M059J (cell line): ENCODE data around the gene N4BP2L1. TPM values are rescaled to one million over a fixed set of nuclear protein-coding genes. Genes with fewer than 3 reads are reported as not detected.

Experiments
- DNase-seq: peaks from one replicate; pipeline ENCODE4 v3.0.0-alpha.2; 2012; ENCODE audit warnings: low read depth
- total RNA-seq: library from RNA; depleted of rRNA; stranded (reverse); fragments of >200 nt; shearing (Covaris generic); gene quantifications from 2 replicates; pipeline ENCODE4 v1.2.3, GENCODE V29; 2014

The N4BP2L1 gene
- total RNA-seq, 1 experiment from 2014 or later, result 2.1 TPM

- DNase-seq, result no peak
Measured at GRCh38 chr13:32432856-32433255, 4.9 kb upstream of the N4BP2L1 start.

DNA sequence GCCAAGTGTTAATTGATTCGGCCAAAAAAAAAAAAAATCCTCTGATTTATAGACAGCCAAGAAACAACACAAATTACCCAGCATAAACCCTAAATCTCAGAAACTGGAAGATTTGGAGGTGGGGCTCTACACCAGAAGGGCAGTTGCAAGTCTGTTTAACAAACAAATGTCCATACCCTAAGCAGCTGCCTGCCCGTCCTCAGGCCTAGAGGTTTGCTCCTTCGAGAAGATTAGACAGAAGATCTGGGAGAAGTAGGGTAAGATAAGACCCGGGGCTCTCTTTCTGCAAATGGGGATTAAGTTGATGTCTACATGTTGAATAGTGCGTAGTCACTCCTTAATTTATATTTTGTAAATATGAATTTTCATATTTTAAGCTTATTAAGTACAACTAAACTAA lies 3.4 kb upstream of the N4BP2L1 start:
- no peak for DNase-seq

DNA sequence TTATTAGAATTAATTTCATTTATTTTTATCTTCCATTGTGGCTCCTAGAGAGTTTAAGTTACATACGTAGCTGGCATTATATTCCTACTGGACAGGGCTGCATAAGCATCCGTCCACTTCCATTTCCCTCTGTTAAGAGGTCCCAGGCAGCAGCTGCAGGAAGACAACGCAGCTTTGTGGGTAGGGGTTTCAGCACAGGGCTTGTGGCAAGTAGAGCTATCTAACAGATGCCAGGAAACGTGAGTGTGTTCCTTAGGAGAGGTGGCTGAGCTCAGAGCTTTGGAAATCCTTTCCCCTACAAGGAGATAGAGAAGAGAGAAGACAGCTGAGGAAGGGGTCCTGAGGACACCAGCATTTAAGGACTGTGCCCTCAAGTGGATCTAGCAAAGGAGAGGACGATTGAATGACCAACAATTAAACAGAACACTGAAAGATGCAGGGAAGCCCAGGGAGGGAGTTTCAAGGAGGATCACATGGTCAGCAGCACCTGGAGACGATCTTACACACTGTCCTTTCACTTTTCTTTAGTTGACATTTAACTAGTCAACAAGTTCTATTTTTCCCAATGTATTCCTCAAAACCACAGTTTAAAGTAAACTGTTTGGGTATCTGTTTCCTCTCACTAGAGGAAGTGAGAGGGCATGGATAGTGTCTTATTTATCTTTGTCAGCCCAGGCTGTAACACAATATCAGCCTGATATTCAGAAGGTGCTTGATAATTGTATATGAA lies 2.3 kb upstream of the N4BP2L1 start:
- peak; percentile 3 for DNase-seq

GRCh38 chr13:32429433-32429909 lies 1.5 kb upstream of the N4BP2L1 start:
- DNase-seq, result no peak

GRCh38 chr13:32428581-32429432 lies 877 bp upstream of the N4BP2L1 start:
- no peak for DNase-seq

DNA sequence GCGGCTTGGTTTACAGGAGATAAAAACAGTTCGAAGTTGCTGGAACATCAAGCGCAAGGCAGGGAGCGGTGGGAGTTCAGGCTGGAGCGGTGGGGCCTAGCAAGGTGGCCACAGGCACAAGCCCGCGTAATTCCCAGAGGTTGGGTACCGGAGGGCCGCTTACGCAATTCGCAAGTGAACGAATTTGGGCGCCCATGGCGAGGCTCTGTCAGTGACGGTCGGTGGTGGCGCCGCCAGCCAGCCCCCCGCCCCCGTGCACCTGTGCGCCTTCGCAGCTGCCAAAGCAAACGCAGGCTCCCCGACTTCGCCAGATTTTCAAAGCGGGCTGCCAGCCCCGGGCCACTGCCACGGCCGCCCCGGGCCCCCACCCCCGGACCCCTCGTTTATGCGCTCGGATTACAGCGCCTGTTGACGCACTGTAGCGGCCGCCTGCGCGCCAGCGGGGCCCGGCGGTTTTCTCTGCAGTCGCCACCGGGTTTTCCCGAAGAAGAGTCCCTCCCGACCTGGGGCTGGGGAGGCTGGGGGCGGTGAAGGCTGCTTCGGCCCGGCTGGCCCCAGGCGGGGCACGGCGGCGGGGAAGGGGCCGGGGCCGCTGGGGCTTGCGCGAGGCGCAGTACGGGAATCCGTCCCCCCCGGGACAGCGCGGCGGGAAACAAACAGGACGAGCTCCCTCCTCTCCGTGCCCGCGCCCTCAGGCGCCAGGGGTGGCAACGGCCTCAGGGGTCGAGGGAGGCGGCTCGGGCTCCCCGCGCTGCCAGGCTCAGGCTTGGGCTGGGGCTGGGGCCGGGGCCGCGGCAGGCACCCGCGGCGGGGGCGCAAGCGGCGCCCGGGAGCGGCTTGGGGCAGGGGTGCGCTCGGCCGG lies 709 bp downstream of the N4BP2L1 start:
- DNase-seq, result peak; percentile 11

GRCh38 chr13:32426191-32426989 lies 1.5 kb downstream of the N4BP2L1 start:
- DNase-seq, result peak; percentile 48

DNA sequence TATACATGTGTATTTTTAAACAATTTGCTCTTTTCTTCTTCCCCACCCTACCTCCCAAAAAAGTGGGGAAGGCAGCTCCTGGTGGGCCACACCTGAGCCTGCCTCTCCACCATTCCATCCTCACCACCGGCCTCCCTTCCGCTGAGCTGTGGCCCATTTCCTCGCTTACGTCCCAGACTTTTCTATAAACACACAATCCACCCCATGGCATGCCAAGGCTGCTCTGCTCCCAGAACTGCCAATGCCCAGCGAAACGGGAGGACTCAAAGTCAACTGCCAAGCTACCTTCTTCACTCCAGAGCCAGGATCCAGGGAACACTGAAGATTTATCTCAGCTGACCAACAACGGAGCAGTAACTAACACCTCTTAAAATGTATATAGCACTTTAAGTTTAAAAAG lies 2.8 kb downstream of the N4BP2L1 start:
- DNase-seq, result no peak

DNA sequence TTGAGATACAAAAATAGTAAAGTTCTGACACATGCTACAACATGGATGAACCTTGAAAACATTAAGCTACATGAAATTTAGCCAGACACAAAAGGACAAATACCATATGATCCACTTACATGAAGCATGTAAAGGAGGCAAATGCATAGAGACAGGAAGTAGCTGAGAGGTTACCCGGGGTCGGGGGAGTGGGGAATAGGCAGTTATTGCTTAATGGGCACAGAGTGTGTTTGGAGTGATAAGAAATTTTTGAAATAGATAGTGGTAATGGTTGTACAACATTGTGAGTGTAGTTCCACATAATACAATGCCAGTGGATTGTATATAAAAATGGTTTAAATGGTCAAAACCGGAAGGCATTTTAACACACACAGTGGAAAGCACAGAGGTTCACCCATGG lies 4.3 kb downstream of the N4BP2L1 start:
- no peak for DNase-seq

DNA sequence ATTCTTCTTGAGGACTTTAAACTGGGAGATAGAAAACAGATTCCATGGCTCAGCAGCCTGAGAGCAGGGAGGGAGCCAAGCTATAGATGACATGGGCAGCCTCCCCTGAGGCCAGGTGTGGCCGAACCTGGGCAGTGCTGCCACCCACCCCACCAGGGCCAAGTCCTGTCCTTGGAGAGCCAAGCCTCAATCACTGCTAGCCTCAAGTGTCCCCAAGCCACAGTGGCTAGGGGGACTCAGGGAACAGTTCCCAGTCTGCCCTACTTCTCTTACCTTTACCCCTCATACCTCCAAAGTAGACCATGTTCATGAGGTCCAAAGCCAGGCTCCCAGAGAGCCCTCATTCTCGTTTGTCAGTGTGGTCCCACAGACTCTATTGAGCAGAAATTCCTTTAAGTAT lies 8.1 kb downstream of the N4BP2L1 start:
- DNase-seq, result no peak

- no peak for DNase-seq
Measured at GRCh38 chr13:32417995-32418394, 9.9 kb downstream of the N4BP2L1 start.

DNA sequence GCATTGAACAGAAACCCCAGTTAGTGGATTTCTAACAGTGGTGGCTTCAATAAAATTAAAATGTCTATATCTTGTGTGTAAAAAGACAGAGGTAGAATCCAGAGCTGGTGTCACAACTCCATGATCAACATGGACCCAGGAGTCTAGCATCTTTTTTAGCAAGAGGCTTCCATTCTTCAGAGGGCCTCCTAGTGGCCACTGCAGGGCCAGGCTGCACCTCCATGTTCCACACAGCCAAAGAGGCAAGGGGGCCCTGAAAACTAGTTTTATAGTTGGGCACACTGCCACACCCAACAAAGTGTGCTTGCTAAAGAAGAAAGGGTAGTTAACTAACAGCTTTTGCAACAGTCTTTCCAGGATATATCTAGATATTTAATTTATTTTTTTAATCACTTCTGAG lies 12.9 kb downstream of the N4BP2L1 start:
- peak; percentile 9 for DNase-seq

DNA sequence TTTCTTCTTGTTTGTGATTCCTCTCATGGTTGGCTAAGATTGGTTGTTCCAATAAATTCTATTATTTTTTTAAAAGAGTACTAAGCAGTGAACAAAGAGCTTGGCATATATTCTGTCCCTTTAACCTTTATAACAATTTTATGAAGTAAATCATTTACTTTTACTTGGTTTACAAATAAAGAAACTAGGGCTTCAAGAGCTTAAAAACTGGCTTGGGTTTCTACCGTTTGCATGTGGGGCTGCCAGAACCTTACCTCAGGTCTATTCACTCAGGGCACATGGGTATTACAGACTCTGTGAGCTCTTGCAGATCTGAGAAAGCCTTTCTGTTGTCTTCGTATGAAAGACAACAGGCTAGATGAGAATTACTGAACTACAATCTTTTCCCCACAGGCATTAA lies 13.3 kb downstream of the N4BP2L1 start:
- DNase-seq, result no peak

- no peak for DNase-seq
Measured at GRCh38 chr13:32413284-32413683, 14.6 kb downstream of the N4BP2L1 start.

DNA sequence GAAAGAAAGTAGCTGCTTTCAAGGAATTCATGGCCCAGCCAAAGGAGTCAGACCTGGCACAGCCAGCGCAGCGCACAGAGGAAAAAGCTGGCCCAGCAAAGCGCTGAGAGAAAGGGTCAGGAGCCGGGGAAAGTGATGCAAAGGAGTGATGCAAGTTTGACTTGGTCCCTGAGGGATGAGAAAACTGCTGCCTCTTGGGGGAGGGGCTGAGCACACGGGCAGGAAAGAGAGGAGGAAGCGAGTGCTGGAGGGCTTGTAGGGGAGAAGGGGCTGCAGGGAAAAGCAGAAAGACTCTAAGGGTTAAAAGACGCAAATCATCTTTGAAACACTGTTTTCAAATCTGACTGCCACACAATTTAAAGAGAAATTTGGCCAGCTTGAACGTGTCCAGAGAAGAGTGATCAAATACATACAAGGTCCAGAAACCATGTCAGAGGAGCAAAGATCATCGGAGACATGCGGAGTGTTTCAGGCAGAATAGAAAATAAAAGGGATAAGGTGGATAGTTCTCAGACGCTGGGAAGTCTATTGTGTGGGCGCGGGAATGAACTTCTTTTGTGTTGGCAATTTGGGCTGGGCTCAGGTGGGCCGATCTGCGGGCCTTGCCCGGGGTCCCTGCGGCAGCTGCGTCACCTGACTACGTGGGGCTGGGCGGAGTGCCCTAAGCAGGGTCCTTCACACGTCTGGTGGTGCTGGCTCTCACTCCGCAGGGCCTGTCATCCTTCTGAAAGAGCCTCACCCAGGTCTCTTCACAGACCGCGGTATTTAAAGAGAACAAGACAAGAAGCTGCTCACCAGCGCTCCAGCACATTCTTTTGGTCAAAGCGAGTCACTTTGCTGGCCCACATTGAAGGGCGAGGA lies 18.1 kb downstream of the N4BP2L1 start:
- peak; percentile 48 for DNase-seq

- DNase-seq, result no peak
Measured at GRCh38 chr13:32409001-32409313, 19.0 kb downstream of the N4BP2L1 start.

- DNase-seq, result no peak
Measured at GRCh38 chr13:32408296-32409000, 19.5 kb downstream of the N4BP2L1 start.

GRCh38 chr13:32407854-32408253 lies 20.1 kb downstream of the N4BP2L1 start:
- DNase-seq, result no peak

DNA sequence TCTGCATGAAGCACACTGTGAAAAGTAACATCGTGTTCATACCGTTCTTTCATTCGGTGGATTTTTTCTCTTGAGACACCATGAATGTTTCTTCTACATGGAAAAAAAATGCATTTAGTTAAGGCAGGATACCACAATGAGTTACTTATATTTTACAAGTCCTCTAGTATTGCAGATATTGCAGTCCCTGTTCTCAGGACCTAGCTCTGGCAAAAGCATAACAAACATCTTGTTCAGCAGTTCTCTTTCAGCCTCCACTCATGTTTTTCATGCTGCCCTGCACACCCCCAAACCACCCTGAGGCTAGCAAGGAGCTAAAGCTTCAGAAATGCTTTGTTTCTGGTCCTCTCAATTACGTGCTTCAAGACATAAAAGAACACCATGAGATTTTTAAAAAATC lies 24.8 kb downstream of the N4BP2L1 start:
- no peak for DNase-seq

DNA sequence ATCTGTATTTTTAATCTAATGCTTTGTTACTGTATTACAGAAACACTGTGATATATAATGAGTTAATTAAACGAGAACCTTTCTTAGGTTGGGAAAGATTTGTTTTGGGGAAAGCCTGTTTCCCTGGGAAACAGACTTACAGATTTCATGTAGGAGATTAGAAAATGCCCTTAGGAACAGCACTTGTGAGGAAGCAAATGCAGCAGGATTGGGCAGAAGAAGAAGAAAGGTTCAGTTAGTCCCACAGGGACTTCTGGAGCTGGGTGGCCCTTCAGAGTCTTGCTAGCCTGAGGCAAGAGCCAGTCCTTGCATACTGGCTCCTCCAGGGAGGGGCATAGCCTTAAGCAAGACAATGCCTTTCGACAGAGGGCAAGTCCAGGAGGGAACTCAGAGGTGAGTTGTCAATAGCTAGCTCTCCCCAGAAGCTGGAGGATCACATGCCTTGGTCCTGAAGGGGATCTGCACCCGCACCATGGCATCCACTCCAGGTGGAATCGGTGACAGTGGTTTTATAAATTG lies 36.8 kb downstream of the N4BP2L1 start:
- DNase-seq, result peak; percentile 5
